Retinal pigment epithelial cell (primary cell): ENCODE results near the gene IFRD1.
"Not testable (repeated sequence)": the region's sequence is repeated elsewhere in the genome, so short reads cannot be mapped to it uniquely, and the experiment has no call there.

Experiments used
- DNase-seq: peaks from one replicate; pipeline ENCODE4 v3.0.0-alpha.2; 2010; ENCODE audit warnings: low read depth
- H3K4me3 ChIP-seq: 2 replicates; pipeline ENCODE4 v1.5.1; 2011; ENCODE audit warnings: mild to moderate bottlenecking, low read length, control low read depth, moderate library complexity
- TF ChIP-seq, protein P1 (sequence below): conservative IDR thresholded peaks from 2 replicates; pipeline ENCODE4 v1.5.1; 2011; ENCODE audit warnings: low read depth, low read length, control low read depth, inconsistent platforms

IFRD1 gene

DNA sequence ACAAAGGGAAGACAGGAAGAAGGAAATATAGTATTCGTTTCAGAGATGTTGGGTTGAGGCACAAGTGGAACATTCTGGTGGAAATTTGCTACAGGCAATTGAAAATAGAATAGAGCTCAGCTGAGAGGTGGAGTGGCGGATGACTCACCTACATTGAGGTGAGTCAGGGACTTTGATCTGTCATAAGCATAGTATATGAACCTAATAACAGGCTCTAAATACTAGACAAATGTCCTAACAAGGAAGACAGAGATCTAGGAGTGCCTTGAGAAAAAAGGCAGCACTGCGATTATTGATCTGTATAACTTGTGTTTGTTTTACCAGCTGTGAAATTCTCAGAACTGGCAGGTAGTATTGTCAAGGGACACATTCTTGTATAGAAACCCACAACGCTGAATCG is 907 bp upstream of the IFRD1 start:
- peak overlapping the region; percentile 99 for H3K4me3 ChIP-seq
- TF ChIP-seq, protein P1, sequence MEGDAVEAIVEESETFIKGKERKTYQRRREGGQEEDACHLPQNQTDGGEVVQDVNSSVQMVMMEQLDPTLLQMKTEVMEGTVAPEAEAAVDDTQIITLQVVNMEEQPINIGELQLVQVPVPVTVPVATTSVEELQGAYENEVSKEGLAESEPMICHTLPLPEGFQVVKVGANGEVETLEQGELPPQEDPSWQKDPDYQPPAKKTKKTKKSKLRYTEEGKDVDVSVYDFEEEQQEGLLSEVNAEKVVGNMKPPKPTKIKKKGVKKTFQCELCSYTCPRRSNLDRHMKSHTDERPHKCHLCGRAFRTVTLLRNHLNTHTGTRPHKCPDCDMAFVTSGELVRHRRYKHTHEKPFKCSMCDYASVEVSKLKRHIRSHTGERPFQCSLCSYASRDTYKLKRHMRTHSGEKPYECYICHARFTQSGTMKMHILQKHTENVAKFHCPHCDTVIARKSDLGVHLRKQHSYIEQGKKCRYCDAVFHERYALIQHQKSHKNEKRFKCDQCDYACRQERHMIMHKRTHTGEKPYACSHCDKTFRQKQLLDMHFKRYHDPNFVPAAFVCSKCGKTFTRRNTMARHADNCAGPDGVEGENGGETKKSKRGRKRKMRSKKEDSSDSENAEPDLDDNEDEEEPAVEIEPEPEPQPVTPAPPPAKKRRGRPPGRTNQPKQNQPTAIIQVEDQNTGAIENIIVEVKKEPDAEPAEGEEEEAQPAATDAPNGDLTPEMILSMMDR = no peak
- DNase-seq = no peak

DNA sequence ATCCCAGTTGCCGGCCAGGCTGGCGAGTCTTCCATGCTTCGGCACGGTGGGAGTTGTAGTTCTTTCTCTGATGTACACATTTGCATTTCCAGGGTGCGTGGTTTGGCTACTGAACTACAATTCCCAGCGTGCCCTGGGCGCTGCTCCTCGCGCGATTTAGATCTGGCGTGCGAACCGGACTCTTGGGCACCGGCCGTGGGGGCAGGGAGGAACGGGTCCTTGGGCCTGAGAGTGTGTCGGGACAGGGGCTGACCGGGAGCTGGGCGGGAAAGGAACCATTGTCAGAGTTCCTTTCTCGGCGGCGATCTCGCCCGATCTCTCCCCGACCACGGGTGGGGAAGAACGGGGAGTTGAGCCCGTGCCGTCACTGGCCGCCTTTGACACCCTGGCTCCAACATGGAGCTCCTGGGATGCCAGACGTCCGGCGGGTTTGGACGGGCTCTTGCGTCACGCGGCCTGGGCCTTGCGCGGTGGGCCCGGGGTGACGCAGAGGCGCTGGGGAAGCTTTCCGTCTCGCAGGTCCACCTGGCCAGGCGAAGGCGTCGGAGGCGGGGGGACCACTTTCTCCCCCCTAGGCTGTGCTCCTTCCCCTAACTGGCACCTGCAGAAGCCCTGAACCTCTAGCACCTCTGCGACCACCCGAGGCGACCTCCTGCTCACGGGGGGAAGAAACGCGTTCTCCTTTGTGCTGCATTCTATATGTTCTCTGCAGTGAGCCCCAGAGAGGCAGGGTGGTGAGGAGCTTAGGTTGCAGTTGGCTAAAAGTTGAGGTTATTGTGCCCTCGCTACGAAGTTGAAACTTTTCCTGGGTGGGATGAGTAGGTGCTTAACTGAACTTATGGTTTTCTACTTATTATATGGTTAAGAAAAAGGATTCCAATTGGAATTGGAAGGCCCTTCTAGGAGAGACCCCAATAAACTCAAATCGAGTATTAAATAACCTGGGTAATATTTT is 824 bp downstream of the IFRD1 start:
- H3K4me3 ChIP-seq = peak overlapping the region; percentile 99
- peak; percentile 91 for DNase-seq
- TF ChIP-seq, protein P1 = no peak

DNA sequence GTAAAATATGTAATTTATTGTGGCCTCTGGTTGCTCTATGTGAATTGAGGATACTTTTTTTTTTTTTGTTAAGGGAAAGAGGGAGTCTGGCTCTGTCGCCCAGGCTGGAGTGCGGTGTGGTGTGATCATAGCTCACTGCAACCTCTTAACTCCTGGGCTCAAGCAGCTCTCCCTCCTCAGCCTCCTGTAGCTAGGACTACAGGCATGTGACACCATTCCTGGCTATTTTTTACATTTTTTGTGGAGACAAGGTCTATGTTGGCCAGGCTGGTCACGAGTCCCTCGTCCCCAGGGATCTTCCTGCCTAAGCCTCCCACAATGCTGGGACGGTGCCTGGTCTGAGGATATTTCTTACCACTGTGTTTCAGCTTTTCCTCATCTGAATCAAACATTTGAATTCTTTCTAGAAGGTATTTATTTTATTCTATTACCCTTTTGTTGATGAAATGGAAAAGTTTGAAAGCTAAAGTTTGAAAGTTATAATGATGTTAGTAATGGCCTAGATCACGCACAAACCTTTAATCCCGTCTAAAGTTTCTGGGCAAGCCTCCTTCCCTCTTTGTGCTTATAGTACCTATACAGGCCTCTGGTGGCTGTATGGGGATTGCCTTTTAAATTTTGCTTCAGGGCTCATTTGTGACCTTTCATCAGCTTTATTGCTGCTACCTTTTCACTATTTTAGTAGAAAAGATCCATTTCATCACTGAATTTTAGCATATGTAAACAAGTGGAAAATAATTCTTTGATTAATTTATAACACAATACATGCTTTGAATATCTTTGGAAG is 2.0 kb downstream of the IFRD1 start:
- TF ChIP-seq, protein P1 = peak; percentile 43
- peak overlapping the region; percentile 99 for H3K4me3 ChIP-seq
- no peak for DNase-seq

DNA sequence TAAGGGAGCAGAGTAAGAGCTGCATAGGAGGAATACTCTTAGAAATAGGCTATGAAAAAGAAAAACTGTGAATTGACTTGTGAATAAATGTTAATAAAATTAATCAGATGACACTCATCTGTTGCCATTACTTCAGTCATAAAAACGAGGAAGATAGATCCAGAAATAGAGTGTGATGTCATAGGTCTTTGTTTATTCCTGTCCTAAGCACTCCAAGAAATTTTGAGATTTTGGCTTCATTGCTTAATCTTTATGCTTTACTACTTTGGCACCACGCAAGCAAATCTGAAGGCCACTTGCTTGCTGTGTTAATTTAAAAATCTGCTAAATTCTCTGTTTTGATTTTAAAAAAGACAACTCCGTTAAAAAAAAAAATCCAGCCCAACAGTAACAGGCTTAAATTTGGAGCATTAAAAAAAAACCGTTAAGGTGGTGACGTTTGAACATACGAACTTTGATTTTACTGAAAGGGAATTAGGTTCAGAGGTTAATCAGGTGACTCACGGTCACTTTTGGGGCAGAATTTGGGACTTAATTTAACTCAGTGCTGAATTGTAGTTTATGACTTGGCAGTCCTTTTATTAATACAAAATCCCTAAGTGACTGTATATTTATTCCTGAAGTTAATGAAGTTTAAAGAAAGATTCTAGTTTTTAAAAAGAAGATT is 3.4 kb downstream of the IFRD1 start:
- no peak for DNase-seq
- TF ChIP-seq, protein P1 = no peak
- peak overlapping the region; percentile 99 for H3K4me3 ChIP-seq

DNA sequence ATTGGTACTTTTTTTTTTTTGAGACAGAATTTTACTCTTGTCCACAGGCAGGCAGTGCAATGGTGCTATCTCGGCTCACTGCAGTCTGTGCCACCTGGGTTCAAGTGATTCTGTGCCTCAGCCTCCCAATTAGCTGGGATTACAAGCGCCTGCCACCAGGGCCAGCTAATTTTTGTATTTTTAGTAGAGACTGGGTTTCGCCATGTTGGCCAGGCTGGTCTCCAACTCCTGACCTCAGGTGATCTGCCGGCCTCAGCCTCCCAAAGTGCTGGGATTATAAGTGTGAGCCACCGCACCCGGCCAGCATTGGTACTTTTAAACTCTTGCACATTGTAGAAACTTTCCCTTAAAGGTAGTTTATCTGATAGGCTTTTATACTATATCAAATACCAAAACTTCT is 3.9 kb downstream of the IFRD1 start:
- peak overlapping the region; percentile 99 for H3K4me3 ChIP-seq
- DNase-seq = not testable (repeated sequence)

DNA sequence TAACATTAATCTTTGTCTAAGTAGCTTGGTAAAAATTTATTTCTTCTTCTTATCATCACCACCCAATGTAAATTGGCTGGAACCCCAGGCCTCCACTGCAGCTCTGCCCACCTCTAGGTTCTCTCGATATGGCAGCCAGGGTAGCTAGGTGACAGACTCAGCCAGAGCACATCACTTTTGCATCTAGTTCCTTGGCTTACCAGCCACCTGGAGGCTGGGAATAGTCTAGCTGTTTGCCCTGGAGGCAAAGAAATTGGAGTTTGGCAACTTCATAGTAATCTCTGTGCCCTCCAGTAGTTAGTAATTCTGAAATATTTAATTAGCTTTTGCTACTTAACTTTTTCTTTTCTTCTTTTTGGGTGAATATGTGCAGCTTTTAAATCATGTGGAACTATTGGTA is 9.4 kb downstream of the IFRD1 start:
- TF ChIP-seq, protein P1 = no peak
- DNase-seq = no peak
- no peak overlapping the region for H3K4me3 ChIP-seq

DNA sequence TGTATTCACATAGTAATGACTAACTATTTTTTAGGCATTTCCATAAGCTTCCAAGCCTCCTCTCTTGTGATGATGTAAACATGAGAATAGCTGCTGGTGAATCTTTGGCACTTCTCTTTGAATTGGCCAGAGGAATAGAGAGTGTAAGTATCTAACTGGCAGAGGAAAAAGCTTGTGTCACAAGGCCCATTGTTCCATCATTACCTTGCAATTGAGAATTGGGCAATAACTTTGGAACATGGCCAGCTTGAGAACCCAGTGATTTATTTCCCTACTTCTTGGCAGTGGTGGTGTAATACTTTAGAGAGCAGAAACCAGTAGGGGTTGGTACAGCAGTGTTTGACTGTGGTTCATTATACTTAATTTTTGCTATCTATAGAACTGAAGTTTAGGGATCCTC is 12.0 kb downstream of the IFRD1 start:
- peak; percentile 68 for DNase-seq
- H3K4me3 ChIP-seq = no peak overlapping the region
- TF ChIP-seq, protein P1 = no peak
